GM12878 (cell line): ENCODE results near the gene C10orf143. TPM values are rescaled to one million over a fixed set of nuclear protein-coding genes. Genes with fewer than 3 reads are reported as not detected.

ENCODE experiments used
- FOXM1 ChIP-seq: IDR thresholded peaks from 2 replicates; pipeline ENCODE4 v1.6.1; 2012; ENCODE audit warnings: low read depth, mild to moderate bottlenecking, inconsistent platforms, low read length, moderate library complexity
- GATAD2B ChIP-seq: fragments of 450-650 bp; conservative IDR thresholded peaks from 2 replicates; pipeline ENCODE4 v1.6.1; 2017; ENCODE audit warnings: low read depth, mild to moderate bottlenecking, moderate library complexity
- JUNB ChIP-seq: IDR thresholded peaks from 2 replicates; pipeline ENCODE4 v1.6.1; 2016; ENCODE audit warnings: antibody characterized with exemption, mild to moderate bottlenecking
- NFYB ChIP-seq: IDR thresholded peaks from 2 replicates; pipeline ENCODE4 v1.6.1; 2011; ENCODE audit warnings: low read depth, mild to moderate bottlenecking, low read length, improper control_type of control experiment, moderate library complexity; ENCODE audit not compliant: insufficient read depth
- NR2C2 ChIP-seq: IDR thresholded peaks from 2 replicates; pipeline ENCODE4 v1.6.1; 2011; ENCODE audit warnings: borderline replicate concordance, low read depth; ENCODE audit not compliant: control insufficient read depth, insufficient read length
- NRF1 ChIP-seq: conservative IDR thresholded peaks from 2 replicates; pipeline ENCODE4 v1.6.1; 2011; ENCODE audit warnings: mild to moderate bottlenecking, low read depth, low read length, improper control_type of control experiment
- POU2F2 ChIP-seq: IDR thresholded peaks from 3 replicates; pipeline ENCODE4 v1.6.1; 2011; ENCODE audit warnings: low read depth, mild to moderate bottlenecking, low read length, borderline replicate concordance
- RAD51 ChIP-seq: fragments of 450-650 bp; IDR thresholded peaks from 2 replicates; pipeline ENCODE4 v1.6.1; 2016; ENCODE audit warnings: moderate library complexity, mild to moderate bottlenecking, inconsistent platforms
- polyA plus RNA-seq, 11 experiments: library from polyadenylated mRNA; depleted of rRNA in 4 of 11; unstranded in 6 of 11; stranded (reverse) in 5 of 11; fragments of >200 nt; fragmentation: Nextera tagmentation in 4 of 11; fragmentation: Illumina TruSeq in 1 of 11; extraction: Ambion mirVana in 4 of 11; extraction: Trizol in 1 of 11; gene quantifications; 1 replicate in 1 of 11; 2 replicates in 10 of 11; pipeline versions ENCODE4 v1.2.1 to v1.2.3, GENCODE V29; 2011 to 2016; ENCODE audit warnings: inconsistent platforms in 2 of 11, missing spikeins in 2 of 11, low read depth in 1 of 11
- total RNA-seq, 4 experiments: library from RNA; depleted of rRNA in 3 of 4; stranded (reverse); fragments of >200 nt in 3 of 4; fragmentation: Illumina TruSeq in 1 of 4; extraction: Trizol in 1 of 4; gene quantifications; 2 replicates each; pipeline versions ENCODE4 v1.2.1 to v1.2.3, GENCODE V29; 2013 to 2021
- TF ChIP-seq, protein P1 (sequence below): fragments of 450-650 bp; IDR thresholded peaks from 2 replicates; pipeline ENCODE4 v1.6.1; 2017; ENCODE audit warnings: borderline replicate concordance
- TF ChIP-seq, protein P2 (sequence below), 3 experiments: IDR thresholded peaks in 2 of 3; conservative IDR thresholded peaks in 1 of 3; 2 replicates each; pipeline ENCODE4 v1.5.1; 2011; ENCODE audit warnings: low read depth in 3 of 3, low read length in 3 of 3, mild to moderate bottlenecking in 3 of 3, control low read depth in 2 of 3, moderate library complexity in 2 of 3, inconsistent platforms in 1 of 3, mixed read lengths in 1 of 3; ENCODE audit not compliant: control insufficient read depth in 2 of 3, insufficient read depth in 1 of 3; ENCODE audit errors: extremely low read depth in 1 of 3
- TF ChIP-seq, protein P3 (sequence below): fragments of 450-650 bp; IDR thresholded peaks from 2 replicates; pipeline ENCODE4 v1.6.1; 2017; ENCODE audit warnings: low read depth, mild to moderate bottlenecking, moderate library complexity
- TF ChIP-seq, protein P4 (sequence below): fragments of 450-650 bp; IDR thresholded peaks from 2 replicates; pipeline ENCODE4 v1.6.1; 2016; ENCODE audit warnings: mild to moderate bottlenecking
- TF ChIP-seq, protein P5 (sequence below): fragments of 450-650 bp; IDR thresholded peaks from 2 replicates; pipeline ENCODE4 v1.6.1; 2014; ENCODE audit warnings: mild to moderate bottlenecking
- TF ChIP-seq, protein P6 (sequence below): fragments of 450-650 bp; formaldehyde crosslinking; IDR thresholded peaks from 2 replicates; pipeline ENCODE4 v1.5.0; 2022; ENCODE audit warnings: mild to moderate bottlenecking, missing genetic modification characterization
- TF ChIP-seq, protein P7 (sequence below): IDR thresholded peaks from 2 replicates; pipeline ENCODE4 v1.6.1; 2011; ENCODE audit warnings: low read depth, low read length, improper control_type of control experiment, borderline replicate concordance

Gene C10orf143
- total and polyA plus RNA-seq, 10 of the 15 experiments (the other 5 are each of a cell fraction or from before 2014, with no cell fraction given), result 0.64 to 7.9 (median 2.6) TPM

DNA sequence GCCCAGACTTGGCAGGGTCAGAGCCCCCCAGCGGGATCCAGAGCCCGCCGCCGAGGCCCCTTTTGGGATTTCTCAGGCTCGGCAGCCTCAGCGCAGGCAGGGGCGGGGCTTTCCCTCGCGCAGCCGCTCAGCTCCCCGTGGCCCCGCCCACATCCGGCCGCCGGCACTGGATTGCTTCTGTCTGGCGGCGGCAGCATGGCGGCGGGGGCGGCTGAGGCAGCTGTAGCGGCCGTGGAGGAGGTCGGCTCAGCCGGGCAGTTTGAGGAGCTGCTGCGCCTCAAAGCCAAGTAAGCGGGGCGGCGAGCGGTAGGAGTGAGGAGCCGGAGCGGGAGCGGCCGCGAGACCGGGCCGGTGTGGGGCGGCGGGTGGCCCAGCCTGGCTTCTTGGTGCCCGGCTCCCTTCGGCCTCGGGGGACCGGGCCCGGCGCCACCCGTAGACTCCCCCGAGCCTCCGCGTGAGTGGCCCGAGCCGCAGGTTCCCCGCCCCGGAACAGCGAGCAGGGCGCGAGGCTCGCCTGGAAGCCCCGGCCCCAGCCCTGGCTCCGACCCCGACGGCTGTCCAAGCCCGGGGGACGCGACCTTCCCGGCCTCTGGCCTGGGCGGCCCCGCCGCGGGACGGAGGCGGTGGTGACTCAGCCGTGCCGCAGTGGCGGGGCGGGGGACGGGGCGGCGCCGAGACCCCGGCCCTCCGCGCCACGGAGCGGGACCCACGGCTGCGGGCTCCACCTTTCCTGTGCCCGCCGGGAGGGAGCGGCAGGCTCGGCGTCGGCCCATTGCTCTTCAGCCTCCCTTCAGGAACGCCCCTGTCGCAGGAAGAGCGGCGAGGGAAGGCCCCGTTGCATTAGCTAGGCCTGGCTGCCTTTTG is 25.8 kb upstream of the C10orf143 start, which contains the start of gene GLRX3 (continued):
- TF ChIP-seq POU2F2 (no peak), NRF1 (peak; percentile 43), JUNB (no peak), FOXM1 (no peak), NR2C2 (peak; percentile 40), NFYB (no peak), RAD51 (no peak), GATAD2B (peak; percentile 84; the same call in 1 of the 2 replicates)
- TF ChIP-seq, protein P1, sequence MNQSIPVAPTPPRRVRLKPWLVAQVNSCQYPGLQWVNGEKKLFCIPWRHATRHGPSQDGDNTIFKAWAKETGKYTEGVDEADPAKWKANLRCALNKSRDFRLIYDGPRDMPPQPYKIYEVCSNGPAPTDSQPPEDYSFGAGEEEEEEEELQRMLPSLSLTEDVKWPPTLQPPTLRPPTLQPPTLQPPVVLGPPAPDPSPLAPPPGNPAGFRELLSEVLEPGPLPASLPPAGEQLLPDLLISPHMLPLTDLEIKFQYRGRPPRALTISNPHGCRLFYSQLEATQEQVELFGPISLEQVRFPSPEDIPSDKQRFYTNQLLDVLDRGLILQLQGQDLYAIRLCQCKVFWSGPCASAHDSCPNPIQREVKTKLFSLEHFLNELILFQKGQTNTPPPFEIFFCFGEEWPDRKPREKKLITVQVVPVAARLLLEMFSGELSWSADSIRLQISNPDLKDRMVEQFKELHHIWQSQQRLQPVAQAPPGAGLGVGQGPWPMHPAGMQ, result no peak
- TF ChIP-seq, protein P2, sequence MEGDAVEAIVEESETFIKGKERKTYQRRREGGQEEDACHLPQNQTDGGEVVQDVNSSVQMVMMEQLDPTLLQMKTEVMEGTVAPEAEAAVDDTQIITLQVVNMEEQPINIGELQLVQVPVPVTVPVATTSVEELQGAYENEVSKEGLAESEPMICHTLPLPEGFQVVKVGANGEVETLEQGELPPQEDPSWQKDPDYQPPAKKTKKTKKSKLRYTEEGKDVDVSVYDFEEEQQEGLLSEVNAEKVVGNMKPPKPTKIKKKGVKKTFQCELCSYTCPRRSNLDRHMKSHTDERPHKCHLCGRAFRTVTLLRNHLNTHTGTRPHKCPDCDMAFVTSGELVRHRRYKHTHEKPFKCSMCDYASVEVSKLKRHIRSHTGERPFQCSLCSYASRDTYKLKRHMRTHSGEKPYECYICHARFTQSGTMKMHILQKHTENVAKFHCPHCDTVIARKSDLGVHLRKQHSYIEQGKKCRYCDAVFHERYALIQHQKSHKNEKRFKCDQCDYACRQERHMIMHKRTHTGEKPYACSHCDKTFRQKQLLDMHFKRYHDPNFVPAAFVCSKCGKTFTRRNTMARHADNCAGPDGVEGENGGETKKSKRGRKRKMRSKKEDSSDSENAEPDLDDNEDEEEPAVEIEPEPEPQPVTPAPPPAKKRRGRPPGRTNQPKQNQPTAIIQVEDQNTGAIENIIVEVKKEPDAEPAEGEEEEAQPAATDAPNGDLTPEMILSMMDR (IDR thresholded peaks at IDR 0.05 in 2 of 3, conservative IDR thresholded peaks at IDR 0.05 in 1 of 3; ENCODE audit: control insufficient read depth in 2 of 3, extremely low read depth in 1 of 3, insufficient read depth in 1 of 3, low read depth in 3 of 3, low read length in 3 of 3), result no peak
- TF ChIP-seq, protein P3, sequence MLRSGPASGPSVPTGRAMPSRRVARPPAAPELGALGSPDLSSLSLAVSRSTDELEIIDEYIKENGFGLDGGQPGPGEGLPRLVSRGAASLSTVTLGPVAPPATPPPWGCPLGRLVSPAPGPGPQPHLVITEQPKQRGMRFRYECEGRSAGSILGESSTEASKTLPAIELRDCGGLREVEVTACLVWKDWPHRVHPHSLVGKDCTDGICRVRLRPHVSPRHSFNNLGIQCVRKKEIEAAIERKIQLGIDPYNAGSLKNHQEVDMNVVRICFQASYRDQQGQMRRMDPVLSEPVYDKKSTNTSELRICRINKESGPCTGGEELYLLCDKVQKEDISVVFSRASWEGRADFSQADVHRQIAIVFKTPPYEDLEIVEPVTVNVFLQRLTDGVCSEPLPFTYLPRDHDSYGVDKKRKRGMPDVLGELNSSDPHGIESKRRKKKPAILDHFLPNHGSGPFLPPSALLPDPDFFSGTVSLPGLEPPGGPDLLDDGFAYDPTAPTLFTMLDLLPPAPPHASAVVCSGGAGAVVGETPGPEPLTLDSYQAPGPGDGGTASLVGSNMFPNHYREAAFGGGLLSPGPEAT, result peak; percentile 76
- TF ChIP-seq, protein P4, sequence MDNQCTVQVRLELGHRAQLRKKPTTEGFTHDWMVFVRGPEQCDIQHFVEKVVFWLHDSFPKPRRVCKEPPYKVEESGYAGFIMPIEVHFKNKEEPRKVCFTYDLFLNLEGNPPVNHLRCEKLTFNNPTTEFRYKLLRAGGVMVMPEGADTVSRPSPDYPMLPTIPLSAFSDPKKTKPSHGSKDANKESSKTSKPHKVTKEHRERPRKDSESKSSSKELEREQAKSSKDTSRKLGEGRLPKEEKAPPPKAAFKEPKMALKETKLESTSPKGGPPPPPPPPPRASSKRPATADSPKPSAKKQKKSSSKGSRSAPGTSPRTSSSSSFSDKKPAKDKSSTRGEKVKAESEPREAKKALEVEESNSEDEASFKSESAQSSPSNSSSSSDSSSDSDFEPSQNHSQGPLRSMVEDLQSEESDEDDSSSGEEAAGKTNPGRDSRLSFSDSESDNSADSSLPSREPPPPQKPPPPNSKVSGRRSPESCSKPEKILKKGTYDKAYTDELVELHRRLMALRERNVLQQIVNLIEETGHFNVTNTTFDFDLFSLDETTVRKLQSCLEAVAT, result peak; percentile 100
- TF ChIP-seq, protein P5, sequence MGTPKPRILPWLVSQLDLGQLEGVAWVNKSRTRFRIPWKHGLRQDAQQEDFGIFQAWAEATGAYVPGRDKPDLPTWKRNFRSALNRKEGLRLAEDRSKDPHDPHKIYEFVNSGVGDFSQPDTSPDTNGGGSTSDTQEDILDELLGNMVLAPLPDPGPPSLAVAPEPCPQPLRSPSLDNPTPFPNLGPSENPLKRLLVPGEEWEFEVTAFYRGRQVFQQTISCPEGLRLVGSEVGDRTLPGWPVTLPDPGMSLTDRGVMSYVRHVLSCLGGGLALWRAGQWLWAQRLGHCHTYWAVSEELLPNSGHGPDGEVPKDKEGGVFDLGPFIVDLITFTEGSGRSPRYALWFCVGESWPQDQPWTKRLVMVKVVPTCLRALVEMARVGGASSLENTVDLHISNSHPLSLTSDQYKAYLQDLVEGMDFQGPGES, result no peak
- TF ChIP-seq, protein P6, sequence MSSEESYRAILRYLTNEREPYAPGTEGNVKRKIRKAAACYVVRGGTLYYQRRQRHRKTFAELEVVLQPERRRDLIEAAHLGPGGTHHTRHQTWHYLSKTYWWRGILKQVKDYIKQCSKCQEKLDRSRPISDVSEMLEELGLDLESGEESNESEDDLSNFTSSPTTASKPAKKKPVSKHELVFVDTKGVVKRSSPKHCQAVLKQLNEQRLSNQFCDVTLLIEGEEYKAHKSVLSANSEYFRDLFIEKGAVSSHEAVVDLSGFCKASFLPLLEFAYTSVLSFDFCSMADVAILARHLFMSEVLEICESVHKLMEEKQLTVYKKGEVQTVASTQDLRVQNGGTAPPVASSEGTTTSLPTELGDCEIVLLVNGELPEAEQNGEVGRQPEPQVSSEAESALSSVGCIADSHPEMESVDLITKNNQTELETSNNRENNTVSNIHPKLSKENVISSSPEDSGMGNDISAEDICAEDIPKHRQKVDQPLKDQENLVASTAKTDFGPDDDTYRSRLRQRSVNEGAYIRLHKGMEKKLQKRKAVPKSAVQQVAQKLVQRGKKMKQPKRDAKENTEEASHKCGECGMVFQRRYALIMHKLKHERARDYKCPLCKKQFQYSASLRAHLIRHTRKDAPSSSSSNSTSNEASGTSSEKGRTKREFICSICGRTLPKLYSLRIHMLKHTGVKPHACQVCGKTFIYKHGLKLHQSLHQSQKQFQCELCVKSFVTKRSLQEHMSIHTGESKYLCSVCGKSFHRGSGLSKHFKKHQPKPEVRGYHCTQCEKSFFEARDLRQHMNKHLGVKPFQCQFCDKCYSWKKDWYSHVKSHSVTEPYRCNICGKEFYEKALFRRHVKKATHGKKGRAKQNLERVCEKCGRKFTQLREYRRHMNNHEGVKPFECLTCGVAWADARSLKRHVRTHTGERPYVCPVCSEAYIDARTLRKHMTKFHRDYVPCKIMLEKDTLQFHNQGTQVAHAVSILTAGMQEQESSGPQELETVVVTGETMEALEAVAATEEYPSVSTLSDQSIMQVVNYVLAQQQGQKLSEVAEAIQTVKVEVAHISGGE, result no peak
- TF ChIP-seq, protein P7, sequence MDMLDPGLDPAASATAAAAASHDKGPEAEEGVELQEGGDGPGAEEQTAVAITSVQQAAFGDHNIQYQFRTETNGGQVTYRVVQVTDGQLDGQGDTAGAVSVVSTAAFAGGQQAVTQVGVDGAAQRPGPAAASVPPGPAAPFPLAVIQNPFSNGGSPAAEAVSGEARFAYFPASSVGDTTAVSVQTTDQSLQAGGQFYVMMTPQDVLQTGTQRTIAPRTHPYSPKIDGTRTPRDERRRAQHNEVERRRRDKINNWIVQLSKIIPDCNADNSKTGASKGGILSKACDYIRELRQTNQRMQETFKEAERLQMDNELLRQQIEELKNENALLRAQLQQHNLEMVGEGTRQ, result no peak
